ENCODE measurements around the gene PARVA. TPM values are rescaled to one million over a fixed set of nuclear protein-coding genes. Genes with fewer than 3 reads are reported as not detected.

The PARVA gene
- total RNA-seq, 1 donor from 2014 or later, result 53.3 TPM

- peaks cover 1% of the 10 kb centered on the region for H3K27me3 Mint-ChIP-seq (ENCODE audit: unreplicated experiment)
- no peak for DNase-seq (ENCODE audit: low spot score)
- H3K36me3 Mint-ChIP-seq (ENCODE audit: low read depth, unreplicated experiment), result peaks cover 14% of the 10 kb centered on the region
- no peaks in the 10 kb centered on the region for H3K9me3 Mint-ChIP-seq (ENCODE audit: unreplicated experiment)
- no peak overlapping the region for H3K4me3 Mint-ChIP-seq (ENCODE audit: unreplicated experiment)
- H3K27ac Mint-ChIP-seq (ENCODE audit: unreplicated experiment), result no peak overlapping the region
- no peaks in the 10 kb centered on the region for H3K4me1 Mint-ChIP-seq (ENCODE audit: unreplicated experiment)
- TF ChIP-seq CTCF (IDR thresholded peaks at IDR 0.05; ENCODE audit: unreplicated experiment), result no peak
Measured at GRCh38 chr11:12483604-12484003, 106.2 kb downstream of the PARVA start.

- DNase-seq (ENCODE audit: low spot score), result no peak
- peaks cover 1% of the 10 kb centered on the region for H3K27me3 Mint-ChIP-seq (ENCODE audit: unreplicated experiment)
- no peaks in the 10 kb centered on the region for H3K9me3 Mint-ChIP-seq (ENCODE audit: unreplicated experiment)
- H3K36me3 Mint-ChIP-seq (ENCODE audit: low read depth, unreplicated experiment), result peaks cover 18% of the 10 kb centered on the region
- no peak overlapping the region for H3K27ac Mint-ChIP-seq (ENCODE audit: unreplicated experiment)
- TF ChIP-seq CTCF (IDR thresholded peaks at IDR 0.05; ENCODE audit: unreplicated experiment), result peak; percentile 45
- no peak overlapping the region for H3K4me3 Mint-ChIP-seq (ENCODE audit: unreplicated experiment)
- H3K4me1 Mint-ChIP-seq (ENCODE audit: unreplicated experiment), result no peaks in the 10 kb centered on the region
Measured at GRCh38 chr11:12485328-12485727, 108.0 kb downstream of the PARVA start.

GRCh38 chr11:12489246-12489772, 111.9 kb downstream of the PARVA start:
- Mint-ChIP-seq H3K27ac (ENCODE audit: unreplicated experiment) (no peak overlapping the region), H3K9me3 (ENCODE audit: unreplicated experiment) (no peaks in the 10 kb centered on the region), H3K36me3 (ENCODE audit: low read depth, unreplicated experiment) (peaks cover 15% of the 10 kb centered on the region), H3K4me3 (ENCODE audit: unreplicated experiment) (no peak overlapping the region), H3K27me3 (ENCODE audit: unreplicated experiment) (peaks cover 1% of the 10 kb centered on the region), H3K4me1 (ENCODE audit: unreplicated experiment) (no peaks in the 10 kb centered on the region)
- no peak for DNase-seq (ENCODE audit: low spot score)
- no peak for TF ChIP-seq CTCF (IDR thresholded peaks at IDR 0.05; ENCODE audit: unreplicated experiment)

- Mint-ChIP-seq H3K27me3 (ENCODE audit: unreplicated experiment) (no peaks in the 10 kb centered on the region), H3K4me1 (ENCODE audit: unreplicated experiment) (peaks cover 3% of the 10 kb centered on the region), H3K4me3 (ENCODE audit: unreplicated experiment) (no peak overlapping the region), H3K36me3 (ENCODE audit: low read depth, unreplicated experiment) (peaks cover 8% of the 10 kb centered on the region), H3K9me3 (ENCODE audit: unreplicated experiment) (no peaks in the 10 kb centered on the region), H3K27ac (ENCODE audit: unreplicated experiment) (no peak overlapping the region)
- no peak for TF ChIP-seq CTCF (IDR thresholded peaks at IDR 0.05; ENCODE audit: unreplicated experiment)
- DNase-seq (ENCODE audit: low spot score), result no peak
Measured at GRCh38 chr11:12494699-12495098, 117.3 kb downstream of the PARVA start.

- DNase-seq (ENCODE audit: low spot score), result no peak
- no peak overlapping the region for H3K4me3 Mint-ChIP-seq (ENCODE audit: unreplicated experiment)
- no peaks in the 10 kb centered on the region for H3K27me3 Mint-ChIP-seq (ENCODE audit: unreplicated experiment)
- peaks cover 3% of the 10 kb centered on the region for H3K4me1 Mint-ChIP-seq (ENCODE audit: unreplicated experiment)
- H3K9me3 Mint-ChIP-seq (ENCODE audit: unreplicated experiment), result no peaks in the 10 kb centered on the region
- no peak overlapping the region for H3K27ac Mint-ChIP-seq (ENCODE audit: unreplicated experiment)
- TF ChIP-seq CTCF (IDR thresholded peaks at IDR 0.05; ENCODE audit: unreplicated experiment), result no peak
- peaks cover 8% of the 10 kb centered on the region for H3K36me3 Mint-ChIP-seq (ENCODE audit: low read depth, unreplicated experiment)
Measured at GRCh38 chr11:12496181-12497025, 119.0 kb downstream of the PARVA start.

Measured in endothelial cell (in vitro differentiated cells).